Erythroblast (primary cell): ENCODE results near the gene TAAR9.

Experiments
- GATA1 ChIP-seq: IDR thresholded peaks from 2 replicates; pipeline ENCODE4 v1.6.1; 2011; ENCODE audit warnings: low read depth, mild to moderate bottlenecking, control low read depth, low read length, moderate library complexity
- POLR2A ChIP-seq: IDR thresholded peaks from 2 replicates; pipeline ENCODE4 v1.6.1; 2011; ENCODE audit warnings: mild to moderate bottlenecking, low read length

DNA sequence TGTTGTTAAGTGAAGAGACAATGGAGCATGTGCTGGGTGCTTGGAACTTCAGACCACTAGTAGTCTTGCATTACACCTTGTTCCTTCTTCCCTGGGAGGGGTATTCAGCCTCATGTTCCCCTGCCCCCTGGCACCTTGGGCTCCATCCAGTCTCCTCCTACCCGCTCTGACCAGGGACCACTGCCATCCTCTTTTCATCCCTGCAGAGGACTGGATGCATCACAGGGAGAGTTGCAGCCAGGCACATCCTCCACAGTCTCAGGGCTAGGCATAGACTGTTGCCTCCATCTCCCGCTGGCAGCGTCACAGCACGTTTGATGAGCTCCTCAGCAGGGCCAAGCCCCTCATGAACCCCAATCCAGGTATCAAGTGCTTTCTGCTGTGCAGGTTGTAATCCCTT, 13.1 kb downstream of the TAAR9 start:
- TF ChIP-seq POLR2A: no peak
- TF ChIP-seq GATA1: no peak
